WTC11 (cell line): ENCODE measurements around the gene NAALADL2. TPM values are rescaled to one million over a fixed set of nuclear protein-coding genes. Genes with fewer than 3 reads are reported as not detected.

Experiments used
- ATAC-seq: fragments of 200-7000 bp; cut with Tn5 transposase; 2 replicates; pipeline ENCODE4 v1.10.0; 2021; ENCODE audit warnings: mild to moderate bottlenecking, moderate library complexity
- CTCF ChIA-PET: fragments of 300-600 bp; sonication (Branson Sonifier 250); formaldehyde crosslinking; loops from one replicate; lab custom pipeline; 2021; ENCODE audit warnings: antibody characterized with exemption; lab: Charles Lee
- POLR2A ChIA-PET: fragments of 350-600 bp; sonication (Branson Sonifier 250); formaldehyde crosslinking; loops from one replicate; lab custom pipeline; 2021; ENCODE audit warnings: antibody characterized with exemption; lab: Charles Lee
- DNase-seq: peaks from one replicate; pipeline ENCODE4 v3.0.0; 2021; ENCODE audit warnings: low spot score
- H3K27ac Mint-ChIP-seq: 2 replicates; pipeline ENCODE4 v1.8.0; 2021; ENCODE audit warnings: mixed read lengths
- H3K27me3 Mint-ChIP-seq: 2 replicates; pipeline ENCODE4 v1.8.0; 2021; ENCODE audit warnings: low read depth, mild to moderate bottlenecking, moderate library complexity, mixed read lengths
- H3K36me3 Mint-ChIP-seq: 2 replicates; pipeline ENCODE4 v1.8.0; 2021; ENCODE audit warnings: mixed read lengths
- H3K4me1 Mint-ChIP-seq: 2 replicates; pipeline ENCODE4 v1.8.0; 2022; ENCODE audit warnings: mixed read lengths
- H3K4me3 Mint-ChIP-seq: 2 replicates; pipeline ENCODE4 v1.8.0; 2021; ENCODE audit warnings: mild to moderate bottlenecking, moderate library complexity, mixed read lengths
- H3K9me3 Mint-ChIP-seq: 2 replicates; pipeline ENCODE4 v1.8.0; 2021; ENCODE audit warnings: mixed read lengths
- E2F1 ChIP-seq: sonication (generic); formaldehyde crosslinking; IDR thresholded peaks from 2 replicates; pipeline ENCODE4 v1.8.0; 2022; ENCODE audit warnings: mild to moderate bottlenecking, missing genetic modification reagents
- ESRRA ChIP-seq: sonication (generic); formaldehyde crosslinking; IDR thresholded peaks from 2 replicates; pipeline ENCODE4 v1.8.1; 2022; ENCODE audit warnings: mild to moderate bottlenecking, missing genetic modification reagents, borderline replicate concordance
- FOXP1 ChIP-seq: sonication (generic); formaldehyde crosslinking; IDR thresholded peaks from 2 replicates; pipeline ENCODE4 v1.8.0; 2022; ENCODE audit warnings: missing genetic modification reagents, mild to moderate bottlenecking, moderate library complexity, borderline replicate concordance
- FOXP4 ChIP-seq: sonication (generic); formaldehyde crosslinking; IDR thresholded peaks from 2 replicates; pipeline ENCODE4 v1.8.0; 2022; ENCODE audit warnings: mild to moderate bottlenecking, missing genetic modification reagents
- HMGA2 ChIP-seq: fragments of 250-450 bp; sonication (Bioruptor Pico); IDR thresholded peaks from 2 replicates; pipeline ENCODE4 v1.4.0; 2021; ENCODE audit warnings: mild to moderate bottlenecking, moderate library complexity
- MYBL2 ChIP-seq: sonication (generic); formaldehyde crosslinking; IDR thresholded peaks from 2 replicates; pipeline ENCODE4 v1.8.1; 2023; ENCODE audit warnings: mild to moderate bottlenecking, moderate library complexity, missing genetic modification reagents
- PRRX2 ChIP-seq: fragments of 250-450 bp; sonication (Bioruptor Pico); IDR thresholded peaks from 2 replicates; pipeline ENCODE4 v1.8.0; 2021; ENCODE audit warnings: mild to moderate bottlenecking
- TEAD1 ChIP-seq: sonication (generic); formaldehyde crosslinking; IDR thresholded peaks from 2 replicates; pipeline ENCODE4 v1.8.0; 2022; ENCODE audit warnings: mild to moderate bottlenecking, missing genetic modification reagents
- ZNF317 ChIP-seq: sonication (generic); formaldehyde crosslinking; IDR thresholded peaks from 2 replicates; pipeline ENCODE4 v1.8.1; 2023; ENCODE audit warnings: low read depth, mild to moderate bottlenecking, moderate library complexity, missing genetic modification reagents, borderline replicate concordance
- ZNF423 ChIP-seq: fragments of 250-450 bp; sonication (Bioruptor Pico); IDR thresholded peaks from 2 replicates; pipeline ENCODE4 v2.1.2; 2022; ENCODE audit warnings: mild to moderate bottlenecking, moderate library complexity
- ZNF532 ChIP-seq: fragments of 250-450 bp; sonication (Bioruptor Pico); IDR thresholded peaks from 2 replicates; pipeline ENCODE4 v1.9.0; 2021; ENCODE audit warnings: mild to moderate bottlenecking, borderline replicate concordance
- ZSCAN18 ChIP-seq: fragments of 250-450 bp; sonication (Bioruptor Pico); IDR thresholded peaks from 2 replicates; pipeline ENCODE4 v2.1.2; 2022; ENCODE audit warnings: mild to moderate bottlenecking, moderate library complexity
- total RNA-seq: library from RNA; stranded (reverse); gene quantifications from 3 replicates; pipeline ENCODE4 v1.2.3, GENCODE V29; 2021

NAALADL2 gene
- total RNA-seq, 1 experiment from 2014 or later: 1.2 TPM

GRCh38 chr3:175664911-175665310 is 805.8 kb downstream of the NAALADL2 start (continued):
- TF ChIP-seq ZSCAN18 (CRISPR knock-in tag) (no peak), ZNF423 (CRISPR knock-in tag) (no peak), PRRX2 (CRISPR knock-in tag) (no peak)

- Mint-ChIP-seq H3K4me1 (no peaks in the 10 kb centered on the region), H3K4me3 (no peak overlapping the region), H3K9me3 (no peaks in the 10 kb centered on the region), H3K27ac (no peak overlapping the region), H3K27me3 (no peaks in the 10 kb centered on the region), H3K36me3 (no peaks in the 10 kb centered on the region)
- DNase-seq: no peak
- no peak for ATAC-seq
- ChIA-PET POLR2A (no interaction called here), CTCF (interaction anchor here (1.4 kb wide), 1 partner anchor 273 kb away, joined by 3 read pairs; no protein-coding TSS in a partner anchor)
- TF ChIP-seq TEAD1 (CRISPR knock-in tag) (no peak), ZNF532 (CRISPR knock-in tag) (no peak), E2F1 (no peak), ESRRA (CRISPR knock-in tag) (no peak), MYBL2 (CRISPR knock-in tag) (no peak), ZNF317 (no peak)
These were observed 809.2 kb downstream of the NAALADL2 start for GRCh38 chr3:175668300-175668699.

- no peak for ATAC-seq
- no peak for DNase-seq
- Mint-ChIP-seq H3K27me3 (no peaks in the 10 kb centered on the region), H3K4me3 (no peak overlapping the region), H3K36me3 (no peaks in the 10 kb centered on the region), H3K4me1 (no peaks in the 10 kb centered on the region), H3K9me3 (no peaks in the 10 kb centered on the region)
- TF ChIP-seq HMGA2 (CRISPR knock-in tag) (peak; percentile 68; the same call in 1 of the 2 replicates), FOXP4 (CRISPR knock-in tag) (no peak), PRRX2 (CRISPR knock-in tag) (no peak), FOXP1 (no peak)
- TF ChIP-seq, all 79 proteins: peak for 1
- ChIA-PET CTCF (no interaction called here), POLR2A (no interaction called here)
- no peak overlapping the region for H3K27ac Mint-ChIP-seq
These were observed 811.4 kb downstream of the NAALADL2 start for GRCh38 chr3:175670557-175670956.
